Keratinocyte (primary cell): ENCODE results near the gene TJP2.

Source experiments
- EZH2 ChIP-seq: IDR thresholded peaks from one replicate; pipeline ENCODE4 v1.6.1; 2012; ENCODE audit warnings: inconsistent platforms, mild to moderate bottlenecking, low read length, moderate library complexity
- TF ChIP-seq, protein P1 (sequence below), 3 experiments: IDR thresholded peaks in 1 of 3; conservative IDR thresholded peaks in 1 of 3; optimal IDR thresholded peaks in 1 of 3; 2 replicates in 2 of 3; 3 replicates in 1 of 3; pipeline versions ENCODE3 to v1.5.1; 2011; ENCODE audit warnings: low read length in 3 of 3, mild to moderate bottlenecking in 3 of 3, moderate library complexity in 2 of 3, control low read depth in 1 of 3, inconsistent platforms in 1 of 3; ENCODE audit not compliant: insufficient read depth in 2 of 3; ENCODE audit errors: extremely low read depth in 1 of 3

DNA sequence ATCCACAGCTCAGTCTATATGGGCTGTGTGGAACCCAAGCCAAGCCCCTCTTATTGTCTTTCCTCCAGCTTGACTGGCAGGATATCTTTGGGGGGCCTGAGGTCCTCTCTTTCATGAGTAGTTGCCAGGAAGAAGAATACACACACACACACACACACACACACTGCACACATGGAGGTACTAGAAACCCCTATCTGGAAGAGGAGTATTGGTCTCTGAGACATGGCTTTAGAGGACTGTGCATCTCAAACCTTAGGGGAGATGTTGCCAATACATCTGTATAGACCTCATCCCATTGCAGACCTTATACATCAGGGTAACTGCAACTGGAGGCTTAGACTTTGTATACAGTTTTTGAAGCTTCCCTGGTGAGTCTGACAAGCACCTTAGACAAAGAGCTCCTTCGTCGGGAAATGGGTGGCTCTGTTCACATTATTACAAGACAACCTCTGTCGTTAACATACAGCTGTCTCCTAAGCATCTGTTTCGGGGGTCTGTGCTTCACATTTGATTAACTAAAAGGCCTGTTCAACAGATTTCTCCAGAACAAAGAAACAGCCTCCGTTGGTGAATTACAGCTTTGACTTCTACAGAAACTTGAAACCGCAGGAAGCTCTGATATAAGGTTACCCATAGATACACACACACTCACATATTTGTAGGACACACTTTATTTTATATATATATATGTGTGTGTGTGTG, 145.4 kb downstream of the TJP2 start:
- TF ChIP-seq, protein P1, sequence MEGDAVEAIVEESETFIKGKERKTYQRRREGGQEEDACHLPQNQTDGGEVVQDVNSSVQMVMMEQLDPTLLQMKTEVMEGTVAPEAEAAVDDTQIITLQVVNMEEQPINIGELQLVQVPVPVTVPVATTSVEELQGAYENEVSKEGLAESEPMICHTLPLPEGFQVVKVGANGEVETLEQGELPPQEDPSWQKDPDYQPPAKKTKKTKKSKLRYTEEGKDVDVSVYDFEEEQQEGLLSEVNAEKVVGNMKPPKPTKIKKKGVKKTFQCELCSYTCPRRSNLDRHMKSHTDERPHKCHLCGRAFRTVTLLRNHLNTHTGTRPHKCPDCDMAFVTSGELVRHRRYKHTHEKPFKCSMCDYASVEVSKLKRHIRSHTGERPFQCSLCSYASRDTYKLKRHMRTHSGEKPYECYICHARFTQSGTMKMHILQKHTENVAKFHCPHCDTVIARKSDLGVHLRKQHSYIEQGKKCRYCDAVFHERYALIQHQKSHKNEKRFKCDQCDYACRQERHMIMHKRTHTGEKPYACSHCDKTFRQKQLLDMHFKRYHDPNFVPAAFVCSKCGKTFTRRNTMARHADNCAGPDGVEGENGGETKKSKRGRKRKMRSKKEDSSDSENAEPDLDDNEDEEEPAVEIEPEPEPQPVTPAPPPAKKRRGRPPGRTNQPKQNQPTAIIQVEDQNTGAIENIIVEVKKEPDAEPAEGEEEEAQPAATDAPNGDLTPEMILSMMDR (optimal IDR thresholded peaks at IDR 0.05 in 1 of 3, IDR thresholded peaks at IDR 0.05 in 1 of 3, conservative IDR thresholded peaks at IDR 0.05 in 1 of 3; ENCODE audit: extremely low read depth in 1 of 3, insufficient read depth in 2 of 3, low read length in 3 of 3): no peak
- no peak for TF ChIP-seq EZH2
